ENCODE results near the gene ITGB2.

DNA sequence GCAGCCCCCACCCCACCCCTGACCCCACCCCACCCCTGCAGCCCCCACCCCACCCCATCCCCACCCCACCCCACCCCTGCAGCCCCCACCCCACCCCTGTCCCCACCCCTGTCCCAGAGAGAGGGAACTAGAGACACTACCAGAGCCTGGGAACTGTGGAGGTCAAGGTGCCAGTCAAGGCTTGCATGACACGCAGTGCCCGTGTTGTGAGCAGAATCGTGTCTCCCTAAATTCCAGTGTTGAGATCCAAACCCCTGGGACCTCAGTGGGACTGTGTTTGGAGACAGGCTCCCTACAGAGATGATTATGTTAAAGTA, 84.4 kb downstream of the ITGB2 start:
- TF ChIP-seq CTCF (IDR thresholded peaks at IDR 0.05) (no peak), POLR2A (IDR thresholded peaks at IDR 0.05) (no peak), EP300 (IDR thresholded peaks at IDR 0.05) (no peak)

Measured in tibial nerve (tissue), 4 donors.